Measurements from ENCODE around the gene PHKB.

Gene PHKB

DNA sequence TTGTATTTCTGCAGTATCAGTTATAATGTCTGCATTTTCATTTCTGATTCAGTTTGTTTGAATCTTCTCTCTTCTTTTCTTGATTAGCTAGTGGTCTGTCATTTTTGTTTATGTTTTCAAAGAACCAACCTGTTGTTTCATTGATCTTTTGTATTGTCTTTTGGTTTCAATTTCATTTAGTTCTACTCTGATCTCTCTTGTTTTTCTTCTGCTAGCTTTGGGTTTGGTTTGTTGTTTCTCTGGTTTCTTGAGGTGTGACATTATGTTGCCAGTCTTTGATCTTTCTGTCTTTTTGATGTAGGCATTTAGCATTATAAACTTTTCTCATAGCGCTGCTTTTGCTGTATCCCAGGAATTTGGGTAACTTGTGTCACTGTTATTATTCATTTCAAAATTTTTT is 107.2 kb downstream of the PHKB start:
- in situ Hi-C loops (cut with MboI; ENCODE audit: low sequenced_read_pairs, unreplicated experiment) = no loop called here
- no peak for DNase-seq (ENCODE audit: low spot score)
- TF ChIP-seq, protein P1, sequence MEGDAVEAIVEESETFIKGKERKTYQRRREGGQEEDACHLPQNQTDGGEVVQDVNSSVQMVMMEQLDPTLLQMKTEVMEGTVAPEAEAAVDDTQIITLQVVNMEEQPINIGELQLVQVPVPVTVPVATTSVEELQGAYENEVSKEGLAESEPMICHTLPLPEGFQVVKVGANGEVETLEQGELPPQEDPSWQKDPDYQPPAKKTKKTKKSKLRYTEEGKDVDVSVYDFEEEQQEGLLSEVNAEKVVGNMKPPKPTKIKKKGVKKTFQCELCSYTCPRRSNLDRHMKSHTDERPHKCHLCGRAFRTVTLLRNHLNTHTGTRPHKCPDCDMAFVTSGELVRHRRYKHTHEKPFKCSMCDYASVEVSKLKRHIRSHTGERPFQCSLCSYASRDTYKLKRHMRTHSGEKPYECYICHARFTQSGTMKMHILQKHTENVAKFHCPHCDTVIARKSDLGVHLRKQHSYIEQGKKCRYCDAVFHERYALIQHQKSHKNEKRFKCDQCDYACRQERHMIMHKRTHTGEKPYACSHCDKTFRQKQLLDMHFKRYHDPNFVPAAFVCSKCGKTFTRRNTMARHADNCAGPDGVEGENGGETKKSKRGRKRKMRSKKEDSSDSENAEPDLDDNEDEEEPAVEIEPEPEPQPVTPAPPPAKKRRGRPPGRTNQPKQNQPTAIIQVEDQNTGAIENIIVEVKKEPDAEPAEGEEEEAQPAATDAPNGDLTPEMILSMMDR (IDR thresholded peaks at IDR 0.05; ENCODE audit: borderline replicate concordance, control extremely low read depth, extremely low read depth, insufficient read depth, missing control alignments) = no peak

- in situ Hi-C loops (cut with MboI; ENCODE audit: low sequenced_read_pairs, unreplicated experiment) = no loop called here
- DNase-seq (ENCODE audit: low spot score) = no peak
Observed at GRCh38 chr16:47571049-47571448, 109.9 kb downstream of the PHKB start.

GRCh38 chr16:47571711-47572110 is 110.6 kb downstream of the PHKB start:
- TF ChIP-seq, protein P1 (IDR thresholded peaks at IDR 0.05; ENCODE audit: borderline replicate concordance, control extremely low read depth, extremely low read depth, insufficient read depth, missing control alignments) = no peak
- no peak for DNase-seq (ENCODE audit: low spot score)
- in situ Hi-C loops (cut with MboI; ENCODE audit: low sequenced_read_pairs, unreplicated experiment) = no loop called here

More at GRCh38 chr16:47571049-47571448, 109.9 kb downstream of the PHKB start:
- TF ChIP-seq, protein P1 (IDR thresholded peaks at IDR 0.05; ENCODE audit: borderline replicate concordance, control extremely low read depth, extremely low read depth, insufficient read depth, missing control alignments) = no peak

DNA sequence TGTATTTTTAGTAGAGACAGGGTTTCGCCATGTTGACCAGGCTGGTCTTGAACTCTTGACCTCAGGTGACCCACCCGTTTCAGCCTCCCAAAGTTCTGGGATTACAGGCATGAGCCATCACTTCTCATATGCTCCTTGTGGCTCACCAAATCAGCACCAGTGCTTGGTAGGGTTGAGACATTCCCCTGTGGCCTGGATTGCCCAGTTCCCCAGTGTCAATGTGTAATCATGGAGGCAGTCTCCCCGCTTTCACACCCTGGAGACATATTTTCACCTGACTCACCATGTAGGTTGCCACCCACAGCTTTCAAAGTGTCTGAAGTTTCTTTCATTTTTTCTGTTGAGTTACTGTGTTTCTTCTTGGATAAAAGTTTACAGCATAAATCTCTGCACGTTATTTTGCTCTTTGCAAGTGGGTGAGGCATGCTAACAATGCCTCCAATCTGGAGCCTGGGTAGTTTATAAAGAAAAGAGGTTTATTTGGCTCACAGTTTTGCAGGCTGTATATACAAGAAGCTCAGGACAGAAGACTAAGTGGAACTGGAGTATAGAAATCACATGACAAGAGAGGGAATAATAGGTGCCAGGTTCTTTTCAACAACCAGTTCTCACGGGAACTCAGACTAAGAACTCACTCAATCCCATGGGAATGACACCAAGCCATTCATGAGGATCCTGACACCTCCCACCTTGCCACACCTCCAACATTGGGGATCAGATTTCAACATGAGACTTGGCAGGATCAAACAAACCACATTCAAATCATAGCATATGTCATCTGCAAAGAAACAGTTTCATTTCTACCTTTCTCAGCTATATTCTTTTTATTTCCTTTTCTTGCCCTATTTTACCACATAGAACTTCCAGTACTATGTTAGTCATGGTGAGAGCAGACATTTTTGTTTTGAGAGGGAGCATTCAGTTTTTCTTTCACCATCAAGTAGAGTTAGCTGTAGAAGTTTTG is 113.2 kb downstream of the PHKB start:
- peak; percentile 24 for DNase-seq (ENCODE audit: low spot score)
- TF ChIP-seq, protein P1 (IDR thresholded peaks at IDR 0.05; ENCODE audit: borderline replicate concordance, control extremely low read depth, extremely low read depth, insufficient read depth, missing control alignments) = no peak
- in situ Hi-C loops (cut with MboI; ENCODE audit: low sequenced_read_pairs, unreplicated experiment) = no loop called here

GRCh38 chr16:47577029-47577428 is 115.9 kb downstream of the PHKB start:
- DNase-seq (ENCODE audit: low spot score) = no peak
- TF ChIP-seq, protein P1 (IDR thresholded peaks at IDR 0.05; ENCODE audit: borderline replicate concordance, control extremely low read depth, extremely low read depth, insufficient read depth, missing control alignments) = no peak
- in situ Hi-C loops (cut with MboI; ENCODE audit: low sequenced_read_pairs, unreplicated experiment) = no loop called here

DNA sequence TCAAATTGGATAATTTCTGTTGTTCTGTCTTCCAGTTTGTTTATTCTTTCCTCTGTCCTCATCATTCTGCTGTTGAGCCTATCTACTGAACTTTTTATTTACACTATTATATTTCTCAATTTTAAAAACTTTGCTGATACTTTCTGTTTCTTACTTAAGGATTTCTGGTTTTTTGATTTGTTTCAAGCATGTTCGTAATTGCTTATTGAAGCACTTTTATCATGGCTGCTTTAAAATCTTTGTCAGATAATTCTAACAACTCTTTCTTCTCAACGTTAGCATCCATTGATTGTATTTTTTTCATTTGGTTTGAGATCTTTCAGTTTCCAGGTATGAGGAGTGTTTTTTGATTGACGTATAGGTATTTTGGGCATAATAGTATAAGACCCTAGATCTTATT is 116.9 kb downstream of the PHKB start:
- TF ChIP-seq, protein P1 (IDR thresholded peaks at IDR 0.05; ENCODE audit: borderline replicate concordance, control extremely low read depth, extremely low read depth, insufficient read depth, missing control alignments) = no peak
- DNase-seq (ENCODE audit: low spot score) = no peak
- in situ Hi-C loops (cut with MboI; ENCODE audit: low sequenced_read_pairs, unreplicated experiment) = no loop called here
